Medulla oblongata (tissue), 1 donor: ENCODE measurements around the gene BLOC1S5.
A peak's percentile ranks its signal among the peaks of the same experiment; 100 is the strongest.
"Not testable (repeated sequence)": the region's sequence is repeated elsewhere in the genome, so short reads cannot be mapped to it uniquely, and the experiment has no call there.

Experiments used
- DNase-seq: peaks from one replicate; pipeline ENCODE4 v3.0.0-alpha.2; 2015; ENCODE audit errors: extremely low spot score

Gene BLOC1S5

DNA sequence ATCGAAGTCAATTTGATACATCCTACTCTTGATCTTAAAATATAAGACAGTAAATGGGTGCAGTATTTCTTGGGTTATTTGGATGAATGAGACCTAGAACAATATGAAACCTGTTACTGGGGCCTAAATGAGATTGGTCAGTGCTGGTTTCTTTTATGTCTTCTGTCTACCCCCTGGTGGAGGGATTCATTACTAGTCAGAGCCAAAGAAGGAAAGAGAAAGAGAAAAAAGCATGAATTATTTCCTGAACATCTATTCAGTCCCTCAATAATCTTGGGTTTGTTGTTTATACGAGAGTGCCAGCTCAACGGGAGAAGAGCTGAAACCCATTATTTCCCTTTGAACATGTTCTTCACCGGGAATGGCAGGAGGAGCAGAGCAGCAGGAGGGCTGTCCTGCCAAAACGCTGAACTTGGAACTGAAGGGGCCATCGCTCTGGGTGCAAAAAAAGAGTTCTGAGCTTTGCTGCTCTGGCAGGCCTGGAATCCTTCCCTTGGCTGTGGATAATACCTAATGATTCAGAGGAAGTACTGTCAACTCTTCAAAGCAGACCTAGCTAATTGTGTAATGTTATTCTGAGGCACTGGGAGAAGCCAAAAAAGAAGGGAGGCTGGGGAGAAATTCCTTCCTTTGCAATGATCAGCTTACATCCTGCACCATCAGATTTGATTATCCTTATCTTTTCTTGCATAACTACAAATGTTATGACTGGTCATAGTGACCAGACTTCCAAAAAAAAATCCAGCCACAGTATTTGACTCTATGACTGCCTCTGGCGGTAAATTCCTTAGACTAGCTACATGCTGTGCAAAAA lies 72.0 kb downstream of the BLOC1S5 start:
- peak; percentile 63 for DNase-seq

DNA sequence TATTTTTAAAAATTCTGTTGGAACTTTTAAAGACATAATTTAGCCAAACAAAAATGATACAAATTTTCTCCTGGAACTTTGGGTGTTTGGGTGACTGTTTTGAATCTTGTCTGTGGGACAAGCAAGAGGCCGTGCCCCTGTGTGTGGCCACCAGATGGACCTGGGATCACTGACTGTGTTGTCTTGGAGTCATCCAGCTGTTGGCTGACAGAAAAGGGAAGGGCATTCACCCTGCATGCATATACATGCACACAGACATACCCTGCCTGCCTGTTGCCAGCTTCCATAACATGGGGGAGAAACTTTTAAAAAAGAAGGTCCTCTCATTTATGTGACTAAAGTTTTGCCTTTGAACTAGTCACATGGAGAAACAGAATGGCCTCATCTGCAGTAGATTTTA lies 72.7 kb downstream of the BLOC1S5 start:
- no peak for DNase-seq

DNA sequence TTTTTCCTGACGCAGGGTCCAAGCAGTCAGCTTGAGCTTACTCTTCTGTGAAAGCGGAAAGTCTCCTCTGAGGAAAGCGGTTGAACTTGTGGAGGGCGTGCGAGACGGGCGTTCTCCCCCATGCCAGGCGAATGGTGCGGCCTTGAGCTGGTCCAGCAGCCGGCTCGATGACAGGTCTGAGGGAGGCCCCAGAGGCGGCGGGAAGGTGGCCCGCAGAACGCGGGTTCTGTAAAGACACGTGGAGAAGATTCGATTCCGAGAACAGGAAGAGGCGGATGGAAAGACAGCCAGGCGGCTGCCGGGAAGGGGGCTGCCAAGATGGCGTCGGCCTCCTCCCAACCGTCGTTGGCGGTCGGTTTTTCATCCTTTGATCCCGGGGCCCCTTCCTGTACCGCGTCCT lies 78.0 kb downstream of the BLOC1S5 start:
- DNase-seq, result no peak

DNA sequence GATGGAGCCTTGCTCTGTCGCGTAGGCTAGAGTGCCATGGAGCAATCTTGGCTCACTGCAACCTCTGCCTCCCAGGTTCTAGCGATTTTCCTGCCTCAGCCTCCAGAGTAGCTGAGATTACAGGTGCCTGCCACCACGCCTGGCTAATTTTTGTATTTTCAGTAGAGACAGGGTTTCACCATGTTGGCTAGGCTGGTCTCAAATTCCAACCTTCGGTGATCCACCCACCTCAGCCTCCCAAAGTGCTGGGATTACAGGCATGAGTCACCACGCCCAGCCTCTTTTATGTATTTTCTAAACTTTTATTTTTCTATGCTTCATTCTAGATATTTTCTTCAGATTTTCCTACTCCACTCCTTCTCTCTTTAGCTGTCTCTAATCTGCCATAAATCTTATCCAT lies 80.2 kb downstream of the BLOC1S5 start:
- DNase-seq, result not testable (repeated sequence)

DNA sequence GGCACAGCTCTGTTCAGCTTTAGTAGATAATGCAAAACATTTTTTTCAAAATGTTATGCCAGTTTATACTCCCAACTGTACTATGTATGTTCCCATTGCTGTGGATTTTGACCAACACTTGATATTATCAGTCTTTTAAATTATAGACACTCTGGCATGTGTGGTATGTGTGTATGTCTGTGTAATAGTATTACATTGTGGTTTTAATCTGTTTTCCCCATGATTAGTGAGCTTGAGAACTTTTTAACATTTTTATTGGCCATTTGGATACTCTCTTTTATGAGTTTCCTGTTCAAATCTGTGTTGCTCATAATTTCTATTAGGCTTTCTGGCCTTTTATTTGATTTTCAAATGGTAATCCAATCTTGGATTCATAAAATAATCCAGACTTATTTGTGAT lies 84.4 kb downstream of the BLOC1S5 start:
- DNase-seq, result no peak

DNA sequence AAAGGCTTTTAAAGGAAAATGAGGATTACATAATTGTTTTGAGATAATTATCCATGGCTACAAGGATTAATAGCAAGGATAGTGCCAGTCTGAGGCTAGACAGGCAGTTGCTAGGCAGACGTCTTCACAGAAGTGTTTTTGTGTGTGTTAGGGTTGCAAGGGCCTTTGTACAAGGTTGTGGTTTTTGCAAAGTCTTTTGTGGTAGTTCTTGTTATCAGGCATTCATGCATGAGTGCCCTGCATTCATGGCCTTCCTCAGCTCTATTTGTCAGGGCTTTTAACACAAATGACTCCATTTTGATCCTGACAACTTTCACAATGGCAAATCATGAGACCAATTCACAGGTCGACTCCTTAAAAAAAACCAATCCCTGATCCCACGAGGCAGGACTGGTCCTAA lies 85.5 kb downstream of the BLOC1S5 start:
- DNase-seq, result no peak

DNA sequence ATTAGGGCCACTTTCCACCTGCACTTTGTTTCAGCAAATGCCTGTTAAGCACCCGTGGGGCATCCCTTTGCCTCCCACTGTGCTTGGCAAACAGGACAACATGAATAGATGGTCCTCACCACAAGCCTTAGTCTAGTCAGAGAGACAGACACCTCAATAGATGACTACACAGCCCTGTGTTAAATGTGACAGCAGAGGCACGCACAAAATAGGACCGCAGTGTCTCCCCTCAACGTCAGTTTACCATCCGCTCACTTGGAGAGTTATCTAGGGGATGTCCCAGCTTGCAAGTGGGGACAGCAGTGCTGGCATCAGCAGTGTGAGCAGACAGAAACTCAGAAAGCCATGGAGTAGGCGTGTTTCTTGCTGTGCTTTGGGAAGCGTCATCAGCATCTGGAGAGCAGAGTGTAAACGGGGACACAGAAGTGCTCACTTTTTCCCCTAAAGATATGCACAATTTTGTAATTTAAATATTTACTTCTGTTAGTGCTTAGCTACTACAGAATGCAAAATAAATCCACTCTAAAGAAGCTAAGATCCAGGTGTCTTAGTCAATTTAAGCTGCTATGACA lies 87.6 kb downstream of the BLOC1S5 start:
- no peak for DNase-seq

DNA sequence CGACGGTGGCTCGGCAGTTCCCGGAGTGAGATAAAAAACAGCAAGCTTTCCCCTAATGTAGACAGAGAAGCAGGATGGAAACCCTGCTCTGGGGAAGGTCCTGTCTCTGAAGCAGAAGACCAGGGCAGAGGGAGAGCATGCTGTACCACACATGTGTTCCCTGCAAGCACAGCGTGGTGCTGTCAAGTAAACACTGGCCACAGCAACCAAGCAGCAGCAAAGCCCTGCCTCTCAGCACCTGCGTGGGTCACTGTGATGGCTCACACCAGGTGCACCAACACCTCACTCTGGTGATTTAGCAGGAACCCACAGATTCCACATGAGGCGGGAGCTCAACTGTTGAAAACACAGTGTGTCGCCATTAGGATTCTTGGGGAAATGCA lies 88.4 kb downstream of the BLOC1S5 start:
- DNase-seq, result peak; percentile 7

DNA sequence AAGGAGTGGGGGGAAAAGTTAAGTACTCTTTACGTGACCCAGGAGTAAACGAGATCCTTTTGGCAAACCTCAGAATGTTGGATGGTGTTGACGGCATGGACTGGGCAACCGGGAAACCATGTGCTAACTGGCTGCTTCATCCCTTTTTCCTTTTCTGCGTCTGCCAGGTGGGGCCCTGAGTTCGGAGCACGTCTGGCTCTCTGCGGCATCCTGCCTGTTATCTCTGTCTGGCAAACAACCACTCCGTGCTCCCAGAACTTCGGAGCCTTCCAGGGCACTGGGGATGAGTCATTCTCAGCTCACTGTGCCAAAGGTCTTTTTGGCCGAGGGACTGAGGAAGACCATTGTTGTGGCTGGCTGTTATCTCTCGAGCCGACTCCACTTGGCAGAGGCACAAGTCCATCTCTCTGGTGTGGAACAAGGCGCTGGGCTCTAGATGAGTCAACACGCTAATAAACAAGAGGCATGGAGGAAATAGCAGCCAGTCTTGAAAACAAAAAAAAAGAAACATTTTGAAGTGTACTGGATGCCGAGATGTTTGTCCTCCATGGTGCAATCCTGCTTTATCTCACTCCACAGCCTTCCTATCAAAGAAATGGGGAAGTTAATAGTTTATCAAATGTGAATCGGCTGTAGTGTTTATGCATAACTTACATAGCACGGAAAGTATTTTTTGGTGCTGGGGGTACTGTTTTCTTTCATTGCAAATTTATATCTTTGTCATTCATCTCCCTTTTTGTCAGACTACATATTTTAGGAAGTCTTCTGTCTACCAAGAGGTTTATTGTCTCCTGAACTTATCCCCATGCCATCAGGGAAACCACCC lies 89.0 kb downstream of the BLOC1S5 start:
- DNase-seq, result peak; percentile 81

DNA sequence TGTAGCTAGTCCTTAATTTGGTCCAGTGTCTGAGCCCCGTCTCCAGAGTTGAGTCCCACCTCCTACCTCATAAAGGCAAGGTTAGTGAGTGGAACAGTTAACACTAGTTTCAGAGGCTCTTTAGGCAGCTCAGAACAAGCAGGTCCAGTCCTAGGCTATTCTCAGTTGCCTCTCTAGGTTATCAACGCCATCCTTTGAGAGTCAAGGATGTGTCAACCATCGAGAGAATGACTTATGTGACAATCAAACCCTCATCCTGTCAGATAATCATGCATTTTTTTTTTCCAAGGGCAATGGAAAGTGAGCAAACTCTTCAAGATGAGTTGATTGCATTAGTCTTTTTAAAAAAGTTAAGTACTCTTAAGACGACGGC lies 89.6 kb downstream of the BLOC1S5 start:
- peak; percentile 10 for DNase-seq

DNA sequence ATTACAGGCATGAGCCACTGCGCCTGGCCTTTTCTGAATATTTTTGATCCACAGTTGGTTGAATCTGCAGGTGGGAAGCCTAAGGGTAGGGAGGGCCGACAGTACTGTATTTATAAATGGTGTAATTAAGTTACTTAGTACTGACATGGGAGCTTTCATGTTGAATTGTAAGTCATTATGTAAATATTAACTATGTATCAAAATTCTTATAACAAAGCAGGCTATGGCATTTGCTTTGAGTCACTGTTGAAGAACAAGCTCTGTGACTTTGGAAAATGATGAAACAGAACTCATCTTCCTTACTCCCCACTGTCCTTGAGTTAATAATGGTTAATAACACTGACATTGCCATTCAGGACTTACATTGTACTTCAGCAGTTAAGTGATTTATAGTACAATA lies 90.6 kb downstream of the BLOC1S5 start:
- no peak for DNase-seq

DNA sequence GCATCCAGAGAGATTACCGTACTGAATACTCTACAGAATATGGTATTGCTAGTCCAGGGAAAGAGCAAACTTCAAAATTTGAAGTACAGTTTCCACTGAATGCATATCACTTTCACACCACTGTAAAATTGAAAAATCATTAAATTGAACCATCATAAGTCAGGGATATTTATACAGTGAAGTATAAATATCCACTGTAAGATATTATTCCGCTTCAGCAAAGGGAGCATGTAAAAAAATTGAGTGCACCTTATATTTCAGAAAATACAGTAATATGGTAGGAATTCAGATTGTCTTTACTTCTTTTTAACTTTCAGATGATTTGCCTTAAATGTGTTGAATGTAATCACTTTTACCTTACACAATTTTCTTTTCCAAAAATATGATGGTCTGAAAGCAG lies 92.7 kb downstream of the BLOC1S5 start:
- no peak for DNase-seq

DNA sequence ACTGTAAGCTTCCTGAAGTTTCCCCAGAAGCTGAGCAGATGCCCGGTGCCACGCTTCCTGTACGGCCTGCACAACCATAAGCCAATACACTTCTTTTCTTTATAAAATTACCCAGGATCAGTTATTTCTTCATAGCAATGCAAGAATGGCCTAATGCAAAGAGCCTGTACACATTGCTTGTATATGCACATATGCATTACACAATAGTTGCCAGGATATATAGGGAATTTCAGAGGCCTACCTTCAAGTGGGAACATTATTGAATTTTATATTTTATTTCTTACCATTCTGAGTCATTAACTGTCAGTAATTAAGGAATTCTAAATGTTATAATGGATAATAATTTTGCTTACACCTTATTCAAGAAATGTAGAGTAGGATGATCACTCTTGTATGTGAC lies 93.6 kb downstream of the BLOC1S5 start:
- DNase-seq, result no peak
